ENCODE results near the gene OR8J3. TPM values are rescaled to one million over a fixed set of nuclear protein-coding genes. Genes with fewer than 3 reads are reported as not detected.

Gene OR8J3
- total RNA-seq, 1 donor from 2014 or later = not detected

DNA sequence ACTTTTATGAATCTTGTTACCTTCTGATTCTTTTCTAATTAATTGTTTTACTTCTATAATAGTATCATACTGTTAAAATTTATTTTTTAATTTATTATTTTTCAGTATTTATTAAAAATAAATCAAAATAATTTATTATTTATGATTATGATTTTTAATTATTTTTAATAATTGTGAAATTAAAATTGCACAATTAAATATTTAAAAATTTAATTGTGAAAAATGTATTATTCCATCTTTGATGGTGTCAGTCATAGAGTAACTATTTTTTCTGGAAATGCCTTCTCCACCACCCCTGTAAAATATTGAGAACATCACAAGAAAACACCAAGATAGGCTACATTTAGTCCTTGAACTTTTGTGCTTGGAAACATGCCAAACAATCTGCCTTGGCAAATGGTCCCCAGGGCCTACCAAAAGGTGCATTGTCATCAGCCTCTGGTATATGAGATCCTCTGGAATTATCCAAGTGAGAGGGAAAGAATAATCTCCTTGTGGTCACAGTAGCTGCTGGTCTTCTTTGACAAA lies 36.7 kb downstream of the OR8J3 start, which contains the start of gene OR8H2:
Gene OR8H2, plus strand, starts transcription at position 478 of the 528 bp plus-strand sequence. CDS start 1,356 bp downstream, outside the sequence.
- H3K9me3 Mint-ChIP-seq (ENCODE audit: unreplicated experiment) = peaks cover 10% of the 10 kb centered on the region
- TF ChIP-seq, protein P1, sequence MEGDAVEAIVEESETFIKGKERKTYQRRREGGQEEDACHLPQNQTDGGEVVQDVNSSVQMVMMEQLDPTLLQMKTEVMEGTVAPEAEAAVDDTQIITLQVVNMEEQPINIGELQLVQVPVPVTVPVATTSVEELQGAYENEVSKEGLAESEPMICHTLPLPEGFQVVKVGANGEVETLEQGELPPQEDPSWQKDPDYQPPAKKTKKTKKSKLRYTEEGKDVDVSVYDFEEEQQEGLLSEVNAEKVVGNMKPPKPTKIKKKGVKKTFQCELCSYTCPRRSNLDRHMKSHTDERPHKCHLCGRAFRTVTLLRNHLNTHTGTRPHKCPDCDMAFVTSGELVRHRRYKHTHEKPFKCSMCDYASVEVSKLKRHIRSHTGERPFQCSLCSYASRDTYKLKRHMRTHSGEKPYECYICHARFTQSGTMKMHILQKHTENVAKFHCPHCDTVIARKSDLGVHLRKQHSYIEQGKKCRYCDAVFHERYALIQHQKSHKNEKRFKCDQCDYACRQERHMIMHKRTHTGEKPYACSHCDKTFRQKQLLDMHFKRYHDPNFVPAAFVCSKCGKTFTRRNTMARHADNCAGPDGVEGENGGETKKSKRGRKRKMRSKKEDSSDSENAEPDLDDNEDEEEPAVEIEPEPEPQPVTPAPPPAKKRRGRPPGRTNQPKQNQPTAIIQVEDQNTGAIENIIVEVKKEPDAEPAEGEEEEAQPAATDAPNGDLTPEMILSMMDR (IDR thresholded peaks at IDR 0.05) = no peak

DNA sequence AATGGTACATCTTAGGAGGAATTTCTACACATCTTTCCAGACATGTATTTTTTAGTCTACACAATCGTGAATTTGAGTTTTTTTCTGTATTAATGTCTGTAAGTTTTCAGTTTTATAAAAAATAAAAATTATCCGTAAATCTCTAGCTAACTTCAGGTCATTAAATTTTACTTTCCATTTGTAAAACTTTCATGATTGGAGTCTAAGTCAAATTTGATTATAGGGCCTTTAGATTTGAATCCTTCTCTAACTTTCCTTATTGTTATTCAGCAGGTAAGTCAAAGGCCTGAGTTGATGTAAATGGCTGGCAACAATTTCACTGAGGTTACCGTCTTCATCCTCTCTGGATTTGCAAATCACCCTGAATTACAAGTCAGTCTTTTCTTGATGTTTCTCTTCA lies 47.0 kb downstream of the OR8J3 start, which contains the start of gene OR8I2:
Gene OR8I2, plus strand, starts transcription at position 301 of the 400 bp plus-strand sequence. Its CDS starts 0 bp downstream, at position 301.
- Mint-ChIP-seq H3K27me3 (ENCODE audit: unreplicated experiment) (no peaks in the 10 kb centered on the region), H3K9me3 (ENCODE audit: unreplicated experiment) (no peaks in the 10 kb centered on the region), H3K4me1 (ENCODE audit: unreplicated experiment) (no peaks in the 10 kb centered on the region), H3K36me3 (ENCODE audit: unreplicated experiment) (no peaks in the 10 kb centered on the region), H3K27ac (ENCODE audit: unreplicated experiment) (no peak within 1 kb of the TSS), H3K4me3 (ENCODE audit: unreplicated experiment) (no peak within 1 kb of the TSS)
- TF ChIP-seq, protein P1 (IDR thresholded peaks at IDR 0.05) = no peak
- DNase-seq (ENCODE audit: extremely low spot score, unreplicated experiment) = no peak

More for the DNA sequence above, 36.7 kb downstream of the OR8J3 start, which contains the start of gene OR8H2:
- no peak within 1 kb of the TSS for H3K4me3 Mint-ChIP-seq (ENCODE audit: unreplicated experiment)
- H3K4me1 Mint-ChIP-seq (ENCODE audit: unreplicated experiment) = no peaks in the 10 kb centered on the region
- no peak for DNase-seq (ENCODE audit: extremely low spot score, unreplicated experiment)
- H3K36me3 Mint-ChIP-seq (ENCODE audit: unreplicated experiment) = no peaks in the 10 kb centered on the region
- H3K27me3 Mint-ChIP-seq (ENCODE audit: unreplicated experiment) = no peaks in the 10 kb centered on the region
- no peak within 1 kb of the TSS for H3K27ac Mint-ChIP-seq (ENCODE audit: unreplicated experiment)

DNA sequence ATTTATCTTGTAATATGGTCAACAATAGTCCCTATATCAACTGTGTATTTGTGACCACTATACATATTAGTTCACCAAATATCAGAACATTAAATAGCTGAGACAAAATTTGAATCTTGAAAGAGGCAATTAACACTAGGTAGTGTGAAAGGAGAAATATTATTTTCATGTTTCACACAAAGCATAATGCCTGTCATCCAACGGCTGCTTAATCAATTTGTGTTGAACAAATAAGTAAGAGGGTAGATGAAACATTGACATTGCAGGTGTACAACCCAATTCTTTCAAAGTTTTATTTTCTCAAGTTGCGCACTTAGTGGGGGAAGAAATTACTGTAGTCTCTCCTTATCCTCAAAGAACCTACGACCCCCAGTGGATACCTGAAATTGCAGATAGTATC lies 50.3 kb downstream of the OR8J3 start:
- H3K4me1 Mint-ChIP-seq (ENCODE audit: unreplicated experiment) = no peaks in the 10 kb centered on the region
- H3K4me3 Mint-ChIP-seq (ENCODE audit: unreplicated experiment) = no peak overlapping the region
- H3K27me3 Mint-ChIP-seq (ENCODE audit: unreplicated experiment) = no peaks in the 10 kb centered on the region
- H3K9me3 Mint-ChIP-seq (ENCODE audit: unreplicated experiment) = no peaks in the 10 kb centered on the region
- H3K36me3 Mint-ChIP-seq (ENCODE audit: unreplicated experiment) = no peaks in the 10 kb centered on the region
- TF ChIP-seq, protein P1 (IDR thresholded peaks at IDR 0.05) = no peak
- no peak for DNase-seq (ENCODE audit: extremely low spot score, unreplicated experiment)
- no peak overlapping the region for H3K27ac Mint-ChIP-seq (ENCODE audit: unreplicated experiment)

Other genes starting within 250 kb of the OR8J3 start
- gene OR5W2, start 225.6 kb downstream of the OR8J3 start, total RNA-seq = not detected in 2 replicates
- not detected in 2 replicates for gene OR5I1, start 203.8 kb downstream of the OR8J3 start, total RNA-seq
- not detected in 2 replicates for gene OR10AG1, start 170.3 kb downstream of the OR8J3 start, total RNA-seq
- gene OR5F1, start 145.6 kb downstream of the OR8J3 start, total RNA-seq = not detected in 2 replicates
- gene OR5AS1, start 112.5 kb downstream of the OR8J3 start, total RNA-seq = not detected in 2 replicates
- gene OR8I2, start 46.9 kb downstream of the OR8J3 start, total RNA-seq = not detected in 2 replicates
- not detected in 2 replicates for gene OR8H2, start 36.5 kb downstream of the OR8J3 start, total RNA-seq
- not detected in 2 replicates for gene OR8H3, start 17.8 kb downstream of the OR8J3 start, total RNA-seq
- gene OR8K5, start 20.1 kb upstream of the OR8J3 start, total RNA-seq = not detected in 2 replicates
- not detected in 2 replicates for gene OR5J2, start 36.4 kb upstream of the OR8J3 start, total RNA-seq
- gene OR5T2, start 94.1 kb upstream of the OR8J3 start, total RNA-seq = not detected in 2 replicates
- gene OR5T3, start 112.1 kb upstream of the OR8J3 start, total RNA-seq = not detected in 2 replicates
- gene OR5T1, start 134.0 kb upstream of the OR8J3 start, total RNA-seq = not detected in 2 replicates
- not detected in 2 replicates for gene OR8H1, start 152.1 kb upstream of the OR8J3 start, total RNA-seq
- gene OR8K3, start 174.9 kb upstream of the OR8J3 start, total RNA-seq = not detected in 2 replicates
- not detected in 2 replicates for gene OR8K1, start 205.8 kb upstream of the OR8J3 start, total RNA-seq
- not detected in 2 replicates for gene OR8J1, start 214.1 kb upstream of the OR8J3 start, total RNA-seq
- gene OR8U1, start 235.4 kb upstream of the OR8J3 start, total RNA-seq = not detected in 2 replicates